Mesenchymal stem cell (in vitro differentiated cells and primary cell): ENCODE measurements around the gene TUBA3D.
"Not testable (repeated sequence)": the region's sequence is repeated elsewhere in the genome, so short reads cannot be mapped to it uniquely, and the experiment has no call there.

ENCODE experiments used
- DNase-seq: peaks from one replicate; pipeline ENCODE4 v3.0.0-alpha.2; 2013
- H2AFZ ChIP-seq: one replicate; pipeline ENCODE4 v1.6.1; 2013; ENCODE audit warnings: low read depth, mild to moderate bottlenecking, control low read depth, inconsistent platforms, low read length, moderate library complexity
- H2AK5ac ChIP-seq: 2 replicates; pipeline ENCODE4 v1.6.1; 2013; ENCODE audit warnings: low read length, moderate library complexity, mild to moderate bottlenecking, inconsistent platforms; ENCODE audit not compliant: severe bottlenecking
- H2BK120ac ChIP-seq: one replicate; pipeline ENCODE4 v1.6.1; 2013; ENCODE audit warnings: low read depth, mild to moderate bottlenecking, inconsistent platforms, low read length, moderate library complexity
- H2BK12ac ChIP-seq, 2 experiments: one replicate each; pipeline ENCODE4 v1.6.1; 2013; ENCODE audit warnings: inconsistent platforms in 2 of 2, low read length in 2 of 2, mild to moderate bottlenecking in 2 of 2, moderate library complexity in 2 of 2, control low read depth in 1 of 2
- H2BK15ac ChIP-seq: one replicate; pipeline ENCODE4 v1.6.1; 2013; ENCODE audit warnings: mild to moderate bottlenecking, low read depth, inconsistent platforms; ENCODE audit not compliant: poor library complexity, severe bottlenecking
- H2BK5ac ChIP-seq: 2 replicates; pipeline ENCODE4 v1.6.1; 2013; ENCODE audit warnings: low read depth, mild to moderate bottlenecking, low read length, control low read depth, inconsistent platforms; ENCODE audit not compliant: poor library complexity, severe bottlenecking
- H3K14ac ChIP-seq, 2 experiments: one replicate each; pipeline ENCODE4 v1.6.1; 2013; ENCODE audit warnings: inconsistent platforms in 2 of 2, low read length in 2 of 2, control low read depth in 1 of 2, mild to moderate bottlenecking in 1 of 2, moderate library complexity in 1 of 2
- H3K18ac ChIP-seq, 2 experiments: one replicate each; pipeline ENCODE4 v1.6.1; 2013; ENCODE audit warnings: inconsistent platforms in 2 of 2, low read length in 2 of 2, control low read depth in 1 of 2, low read depth in 1 of 2, mild to moderate bottlenecking in 1 of 2
- H3K23ac ChIP-seq, 2 experiments: one replicate each; pipeline ENCODE4 v1.6.1; 2013; ENCODE audit warnings: inconsistent platforms in 2 of 2, low read length in 2 of 2, mild to moderate bottlenecking in 2 of 2, moderate library complexity in 2 of 2, control low read depth in 1 of 2
- H3K27ac ChIP-seq: 2 replicates; pipeline ENCODE4 v1.5.1; 2013; ENCODE audit warnings: mild to moderate bottlenecking, moderate library complexity, low read length, control low read depth, inconsistent platforms; ENCODE audit not compliant: poor library complexity, severe bottlenecking
- H3K27me3 ChIP-seq, 2 experiments: 2 replicates each; pipeline versions ENCODE4 v1.6.1 to v1.7.0; 2013; ENCODE audit warnings: low read length in 2 of 2, mild to moderate bottlenecking in 2 of 2, moderate library complexity in 2 of 2, control low read depth in 1 of 2, inconsistent platforms in 1 of 2; ENCODE audit not compliant: control insufficient read depth in 1 of 2, insufficient read depth in 1 of 2
- H3K36me3 ChIP-seq, 2 experiments: 2 replicates each; pipeline versions ENCODE4 v1.6.1 to v1.7.0; 2013; ENCODE audit warnings: low read length in 2 of 2, control low read depth in 1 of 2, inconsistent platforms in 1 of 2, low read depth in 1 of 2, mild to moderate bottlenecking in 1 of 2; ENCODE audit not compliant: insufficient read depth in 2 of 2, control insufficient read depth in 1 of 2
- H3K4ac ChIP-seq, 2 experiments: one replicate each; pipeline ENCODE4 v1.6.1; 2013; ENCODE audit warnings: inconsistent platforms in 2 of 2, low read length in 2 of 2, mild to moderate bottlenecking in 2 of 2, moderate library complexity in 2 of 2, control low read depth in 1 of 2, low read depth in 1 of 2
- H3K4me1 ChIP-seq: 2 replicates; pipeline ENCODE4 v1.6.1; 2013; ENCODE audit warnings: low read depth, low read length, control low read depth; ENCODE audit not compliant: control insufficient read depth, insufficient read depth
- H3K4me2 ChIP-seq: 2 replicates; pipeline ENCODE4 v1.6.1; 2013; ENCODE audit warnings: low read length, mild to moderate bottlenecking, inconsistent platforms; ENCODE audit not compliant: poor library complexity, severe bottlenecking
- H3K4me3 ChIP-seq, 2 experiments: 2 replicates each; pipeline versions ENCODE4 v1.5.1 to v1.7.0; 2013; ENCODE audit warnings: low read length in 2 of 2, mild to moderate bottlenecking in 2 of 2, control low read depth in 1 of 2, low read depth in 1 of 2; ENCODE audit not compliant: insufficient read depth in 1 of 2
- H3K79me1 ChIP-seq: replicated peaks from 2 replicates; pipeline ENCODE4 v1.6.1; 2013; ENCODE audit warnings: mild to moderate bottlenecking, control low read depth, low read length, inconsistent platforms; ENCODE audit not compliant: poor library complexity, severe bottlenecking
- H3K9ac ChIP-seq: 2 replicates; pipeline ENCODE4 v1.7.0; 2013; ENCODE audit warnings: mild to moderate bottlenecking, low read length, moderate library complexity
- H3K9me3 ChIP-seq: 2 replicates; pipeline ENCODE4 v1.7.0; 2013; ENCODE audit warnings: mild to moderate bottlenecking, low read length; ENCODE audit not compliant: control insufficient read depth
- H4K8ac ChIP-seq: one replicate; pipeline ENCODE4 v1.6.1; 2013; ENCODE audit warnings: inconsistent platforms, mild to moderate bottlenecking, low read length, moderate library complexity
- H4K91ac ChIP-seq: one replicate; pipeline ENCODE4 v1.6.1; 2013; ENCODE audit warnings: mild to moderate bottlenecking, low read length, inconsistent platforms
- WGBS: methylation state at CpG from one replicate; pipeline ENCODE4 v1.1.7; 2013; ENCODE audit warnings: mixed read lengths; 5-methylcytosine and 5-hydroxymethylcytosine counted together

TUBA3D gene

DNA sequence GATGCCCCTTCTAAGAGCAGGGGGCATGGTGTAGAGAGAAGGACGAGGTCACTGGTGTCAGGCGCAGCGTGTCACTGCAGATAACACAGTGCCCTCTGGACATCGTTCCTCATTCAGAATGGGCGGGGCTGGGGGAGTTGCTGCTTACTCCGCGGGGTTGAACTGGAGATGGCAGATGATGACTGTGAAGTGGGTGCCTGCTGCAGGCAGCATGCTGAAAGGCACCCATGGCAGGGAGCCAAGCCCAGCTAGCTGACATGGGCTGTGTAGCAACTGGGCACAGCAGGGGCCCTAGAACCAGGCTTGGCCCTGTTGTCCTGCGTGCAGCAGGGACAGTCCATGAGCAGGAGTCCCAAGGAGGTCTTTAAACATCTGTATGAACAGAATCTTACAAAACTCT, 4.3 kb upstream of the TUBA3D start:
- H2AK5ac ChIP-seq, H2AFZ ChIP-seq, H3K9ac ChIP-seq, H2BK15ac ChIP-seq, H3K4me3 ChIP-seq, H3K27ac ChIP-seq, H3K27me3 ChIP-seq, H2BK120ac ChIP-seq, H3K4me1 ChIP-seq, H2BK12ac ChIP-seq, H3K18ac ChIP-seq, H3K4ac ChIP-seq, H3K23ac ChIP-seq, H3K4me2 ChIP-seq, H4K91ac ChIP-seq, DNase-seq, H3K9me3 ChIP-seq, H3K79me1 ChIP-seq, H3K14ac ChIP-seq, H2BK5ac ChIP-seq, H4K8ac ChIP-seq: not testable (repeated sequence)
- H3K36me3 ChIP-seq: peaks cover 0 to 15% of the 10 kb centered on the region in 2 experiments
- WGBS: 93% methylated on average over 3 of the region's 8 CpGs

DNA sequence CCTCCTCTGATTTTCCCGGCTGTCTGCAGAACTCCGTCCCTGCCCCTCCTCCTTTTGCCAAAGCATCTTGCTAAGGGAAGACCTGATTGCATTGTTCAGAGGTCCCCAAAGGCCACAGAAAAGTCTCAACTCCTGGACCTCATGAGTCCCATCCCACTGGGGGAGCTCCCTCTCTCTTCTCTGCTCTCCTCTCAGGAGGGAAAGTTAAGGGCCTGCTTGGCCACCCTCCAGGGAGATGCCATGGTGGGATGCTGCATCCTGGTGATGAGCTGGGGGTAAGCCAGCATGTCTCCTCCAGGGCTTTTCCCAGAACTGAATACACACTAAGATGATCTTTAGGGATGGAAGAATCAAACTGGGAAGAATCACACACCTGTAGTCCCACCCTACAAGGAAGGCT, 2.7 kb upstream of the TUBA3D start:
- not testable (repeated sequence) for H3K23ac ChIP-seq, H4K8ac ChIP-seq, H3K9me3 ChIP-seq, H2AK5ac ChIP-seq, H2BK15ac ChIP-seq, H4K91ac ChIP-seq, H3K18ac ChIP-seq, H3K14ac ChIP-seq, H3K27ac ChIP-seq, DNase-seq, H3K4me2 ChIP-seq, H3K9ac ChIP-seq, H3K4me3 ChIP-seq, H3K4me1 ChIP-seq, H2BK5ac ChIP-seq, H3K4ac ChIP-seq, H2BK12ac ChIP-seq, H2BK120ac ChIP-seq, H3K27me3 ChIP-seq, H2AFZ ChIP-seq
- 100% methylated on average over 1 of the region's 2 CpGs for WGBS
- peaks cover 10% of the 10 kb centered on the region for H3K79me1 ChIP-seq
- H3K36me3 ChIP-seq: peaks cover 0 to 15% of the 10 kb centered on the region in 2 experiments

DNA sequence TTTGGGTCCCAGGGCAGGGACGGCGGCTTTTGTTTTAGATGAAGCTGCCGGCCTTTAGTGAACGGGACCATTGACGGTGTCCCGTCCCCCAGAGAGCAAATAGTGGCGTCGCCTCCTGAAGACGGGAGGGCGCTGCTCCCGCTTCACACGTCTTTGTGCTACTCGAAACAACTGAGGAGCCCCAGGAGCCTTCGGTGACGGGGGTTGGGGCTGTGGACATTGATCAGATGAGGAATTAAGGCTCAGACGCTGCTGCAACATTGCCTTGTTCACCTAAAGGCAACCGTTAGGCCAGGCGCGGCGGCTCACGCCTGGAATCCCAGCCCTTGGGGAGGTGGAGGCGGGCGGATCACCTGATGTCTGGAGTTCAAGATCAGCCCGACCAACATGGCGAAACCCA, 444 bp downstream of the TUBA3D start:
- H3K23ac ChIP-seq, H3K9me3 ChIP-seq, H3K4me3 ChIP-seq, H3K14ac ChIP-seq, H2BK15ac ChIP-seq, H3K4me1 ChIP-seq, H3K27ac ChIP-seq, H2BK12ac ChIP-seq, H2AK5ac ChIP-seq, H3K27me3 ChIP-seq, H2BK5ac ChIP-seq, H3K18ac ChIP-seq, H4K91ac ChIP-seq, H2AFZ ChIP-seq, H3K4me2 ChIP-seq, H3K9ac ChIP-seq, H3K4ac ChIP-seq, DNase-seq, H2BK120ac ChIP-seq, H4K8ac ChIP-seq: not testable (repeated sequence)
- 98% methylated on average over 18 of the region's 25 CpGs for WGBS
- Histone ChIP-seq H3K79me1 (peaks cover 13% of the 10 kb centered on the region), H3K36me3 (peaks cover 0 to 17% of the 10 kb centered on the region in 2 experiments)

GRCh38 chr2:131477227-131477626, 1.3 kb downstream of the TUBA3D start:
- H3K18ac ChIP-seq, H2BK12ac ChIP-seq, H3K23ac ChIP-seq, H2AFZ ChIP-seq, H4K8ac ChIP-seq, H3K9ac ChIP-seq, H3K27me3 ChIP-seq, DNase-seq, H3K4me2 ChIP-seq, H2AK5ac ChIP-seq, H3K9me3 ChIP-seq, H3K27ac ChIP-seq, H3K4ac ChIP-seq, H2BK5ac ChIP-seq, H4K91ac ChIP-seq, H2BK120ac ChIP-seq, H3K4me3 ChIP-seq, H3K4me1 ChIP-seq, H3K14ac ChIP-seq, H2BK15ac ChIP-seq: not testable (repeated sequence)
- peaks cover 15% of the 10 kb centered on the region for H3K79me1 ChIP-seq
- WGBS: 92% methylated on average over 1 of the region's 1 CpG
- H3K36me3 ChIP-seq: peaks cover 0 to 15% of the 10 kb centered on the region in 2 experiments
